ENCODE data around the gene TTLL10.
A peak's percentile ranks its signal among the peaks of the same experiment; 100 is the strongest.
"Not testable (repeated sequence)": the region's sequence is repeated elsewhere in the genome, so short reads cannot be mapped to it uniquely, and the experiment has no call there.

TTLL10 gene

DNA sequence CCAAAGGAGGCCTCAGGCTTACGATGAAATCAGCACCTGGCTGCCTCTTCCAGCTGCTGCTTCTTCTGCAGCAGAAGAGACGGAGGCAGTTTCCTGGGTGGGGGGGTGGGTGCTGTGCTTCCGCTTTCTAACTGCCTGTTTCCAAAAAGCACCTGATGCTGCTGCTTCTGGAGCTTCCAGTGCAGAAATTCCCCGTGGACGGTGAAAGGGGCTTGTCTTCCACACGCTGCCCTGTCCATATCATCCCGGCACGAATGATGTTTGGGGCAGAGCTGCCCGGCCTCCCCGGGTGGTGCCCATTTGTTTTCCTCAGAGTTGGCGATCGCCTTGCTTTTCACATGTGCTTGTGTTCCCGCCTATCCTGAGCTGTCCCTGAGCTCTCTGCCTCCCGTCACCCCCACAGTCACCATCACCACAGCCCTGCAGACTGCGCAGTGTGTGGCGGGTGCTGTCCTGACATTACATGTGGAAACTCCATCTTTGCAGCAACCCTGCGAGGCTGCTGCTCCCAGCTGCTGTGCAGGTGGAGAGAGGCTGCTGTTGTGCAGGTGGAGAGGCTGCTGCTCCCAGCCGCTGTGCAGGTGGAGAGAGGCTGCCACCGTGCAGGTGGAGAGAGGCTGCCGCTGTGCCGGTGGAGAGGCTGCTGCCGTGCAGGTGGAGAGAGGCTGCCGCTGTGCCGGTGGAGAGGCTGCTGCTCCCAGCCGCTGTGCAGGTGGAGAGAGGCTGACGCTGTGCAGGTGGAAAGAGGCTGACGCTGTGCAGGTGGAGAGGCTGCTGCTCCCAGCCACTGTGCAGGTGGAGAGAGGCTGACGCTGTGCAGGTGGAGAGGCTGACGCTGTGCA is 1.8 kb downstream of the TTLL10 start:
- DNase-seq = no peak

DNA sequence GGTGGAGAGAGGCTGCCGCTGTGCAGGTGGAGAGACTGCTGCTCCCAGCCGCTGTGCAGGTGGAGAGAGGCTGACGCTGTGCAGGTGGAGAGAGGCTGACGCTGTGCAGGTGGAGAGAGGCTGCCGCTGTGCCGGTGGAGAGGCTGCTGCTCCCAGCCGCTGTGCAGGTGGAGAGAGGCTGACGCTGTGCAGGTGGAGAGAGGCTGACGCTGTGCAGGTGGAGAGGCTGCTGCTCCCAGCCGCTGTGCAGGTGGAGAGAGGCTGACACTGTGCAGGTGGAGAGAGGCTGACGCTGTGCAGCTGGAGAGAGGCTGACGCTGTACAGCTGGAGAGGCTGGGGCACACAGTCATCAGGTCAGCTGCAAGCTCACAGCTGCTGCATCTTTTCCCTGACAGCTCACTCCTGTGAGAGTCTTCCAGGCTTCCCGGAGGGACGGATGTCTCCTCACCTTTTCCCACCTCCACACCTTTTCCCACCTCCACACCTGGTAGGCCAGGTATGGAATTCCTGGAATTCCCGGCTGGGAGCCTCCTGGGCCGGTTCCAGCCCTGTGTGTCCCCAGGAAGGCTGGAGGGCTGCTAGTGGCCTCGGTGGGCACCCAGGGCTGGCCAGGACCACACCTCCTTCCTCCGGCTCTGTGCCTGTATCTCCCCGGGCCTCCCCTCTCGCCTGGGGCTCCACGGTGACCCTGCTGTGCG is 2.5 kb downstream of the TTLL10 start:
- not testable (repeated sequence) for DNase-seq

DNA sequence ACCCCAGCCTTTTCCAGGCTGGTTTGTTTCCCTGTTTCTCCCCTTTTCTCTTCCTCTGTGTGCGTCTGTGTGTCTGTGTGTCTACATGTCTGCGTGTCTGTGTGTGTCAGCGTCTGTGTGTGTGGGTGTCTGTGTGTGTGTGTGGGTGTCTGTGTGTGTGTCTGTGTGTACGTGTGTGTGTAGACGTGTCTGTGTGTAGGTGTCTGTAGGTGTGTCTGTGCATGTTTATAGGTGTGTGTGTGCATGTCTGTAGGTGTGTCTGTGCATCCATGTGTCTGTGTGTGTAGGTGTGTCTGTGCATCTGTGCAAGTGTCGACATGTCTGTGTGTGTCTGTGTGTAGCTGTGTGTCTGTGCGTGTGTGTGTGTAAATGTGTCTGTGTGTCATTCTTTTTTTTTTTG is 3.3 kb downstream of the TTLL10 start:
- DNase-seq = no peak

DNA sequence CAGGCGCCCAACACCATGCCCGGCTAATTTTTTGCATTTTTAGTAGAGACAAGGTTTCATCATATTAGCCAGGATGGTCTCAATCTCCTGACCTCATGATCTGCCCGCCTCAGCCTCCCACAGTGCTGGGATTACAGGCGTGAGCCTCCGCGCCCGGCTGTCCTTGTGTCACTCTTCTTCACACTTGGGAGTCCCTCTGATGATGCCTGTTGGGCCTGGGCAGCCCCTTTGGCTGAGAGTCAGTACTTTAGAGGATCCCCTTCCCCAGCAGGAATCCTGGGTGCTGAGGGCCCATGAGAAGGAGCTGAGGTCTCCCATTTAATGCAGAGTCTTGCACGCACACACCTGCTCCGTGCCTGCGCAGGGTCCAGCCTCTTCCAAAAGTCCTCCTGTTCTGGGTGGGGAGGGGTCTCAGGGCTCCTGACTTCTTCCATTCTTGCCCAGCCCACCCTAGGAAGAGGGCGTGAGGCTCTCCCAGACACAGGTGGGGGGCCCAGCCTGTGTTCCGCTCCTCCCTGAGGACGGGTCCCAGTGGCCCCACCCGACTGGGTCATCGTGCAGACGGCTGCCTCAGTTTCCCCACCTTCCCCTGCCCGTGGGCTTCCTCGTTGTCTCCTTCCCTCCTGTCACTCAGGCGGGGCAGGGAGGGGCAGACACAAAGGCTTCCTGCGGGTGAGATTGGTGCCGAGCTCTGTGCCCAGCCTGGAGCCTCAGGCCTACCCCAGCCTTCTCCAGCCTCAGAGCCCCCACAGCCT is 3.9 kb downstream of the TTLL10 start:
- DNase-seq = no peak

DNA sequence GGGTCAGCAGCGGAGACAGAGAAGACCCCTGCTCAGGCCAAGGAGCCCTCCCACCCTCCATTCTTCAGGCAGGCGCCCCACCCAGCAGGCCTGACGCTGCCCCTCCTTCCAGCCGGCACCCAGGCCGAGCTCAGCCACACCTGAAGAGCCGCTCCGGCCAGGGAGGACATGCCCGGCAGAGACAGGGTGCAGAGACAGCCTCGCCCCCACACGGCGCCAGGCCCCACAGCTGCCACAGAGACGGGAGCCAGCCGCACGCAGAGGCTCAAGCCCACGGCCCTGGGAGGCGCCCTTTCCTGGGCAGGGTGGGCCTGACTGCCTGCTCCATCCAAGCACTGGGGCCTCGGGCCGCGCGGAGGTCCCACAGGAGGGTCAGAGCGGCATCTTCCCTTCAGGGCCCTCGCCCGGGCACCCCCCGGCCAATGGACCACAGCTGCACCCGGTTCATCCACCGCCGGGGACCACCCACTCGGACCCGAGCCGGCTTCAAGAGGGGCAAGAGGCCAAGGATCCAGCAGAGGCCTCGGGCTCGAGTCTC is 5.2 kb downstream of the TTLL10 start:
- no peak for DNase-seq

DNA sequence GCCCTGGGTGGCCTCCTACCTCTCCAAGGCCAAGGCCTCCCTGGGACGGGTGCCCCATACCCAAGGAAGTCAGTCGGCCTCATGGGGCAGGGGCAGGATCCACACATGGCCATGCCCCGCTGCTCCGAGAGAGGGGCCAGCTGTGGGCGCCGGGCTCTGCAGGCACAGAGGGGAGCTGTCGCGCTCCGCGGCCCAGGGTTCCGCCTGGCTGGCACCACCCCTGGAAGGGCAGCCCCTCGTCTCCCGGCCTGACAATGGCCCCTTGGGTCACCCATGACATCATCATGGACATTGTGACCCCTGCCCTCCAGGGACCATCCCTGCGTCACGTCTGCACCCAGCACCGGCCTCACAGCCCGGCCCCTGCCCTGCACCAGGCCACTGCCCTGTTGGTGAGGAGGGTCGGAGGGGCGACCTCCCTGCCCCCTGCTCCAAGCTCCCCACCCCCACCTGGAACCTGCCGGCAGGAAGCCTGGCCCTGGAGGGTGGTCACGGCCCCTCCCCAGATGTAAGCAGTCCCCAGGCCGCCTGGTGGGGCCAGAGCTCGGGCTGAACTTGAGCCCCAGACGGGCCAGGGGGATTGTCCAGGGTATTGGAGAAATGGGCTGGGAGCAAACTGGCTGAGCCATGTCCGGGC is 5.8 kb downstream of the TTLL10 start:
- no peak for DNase-seq

DNA sequence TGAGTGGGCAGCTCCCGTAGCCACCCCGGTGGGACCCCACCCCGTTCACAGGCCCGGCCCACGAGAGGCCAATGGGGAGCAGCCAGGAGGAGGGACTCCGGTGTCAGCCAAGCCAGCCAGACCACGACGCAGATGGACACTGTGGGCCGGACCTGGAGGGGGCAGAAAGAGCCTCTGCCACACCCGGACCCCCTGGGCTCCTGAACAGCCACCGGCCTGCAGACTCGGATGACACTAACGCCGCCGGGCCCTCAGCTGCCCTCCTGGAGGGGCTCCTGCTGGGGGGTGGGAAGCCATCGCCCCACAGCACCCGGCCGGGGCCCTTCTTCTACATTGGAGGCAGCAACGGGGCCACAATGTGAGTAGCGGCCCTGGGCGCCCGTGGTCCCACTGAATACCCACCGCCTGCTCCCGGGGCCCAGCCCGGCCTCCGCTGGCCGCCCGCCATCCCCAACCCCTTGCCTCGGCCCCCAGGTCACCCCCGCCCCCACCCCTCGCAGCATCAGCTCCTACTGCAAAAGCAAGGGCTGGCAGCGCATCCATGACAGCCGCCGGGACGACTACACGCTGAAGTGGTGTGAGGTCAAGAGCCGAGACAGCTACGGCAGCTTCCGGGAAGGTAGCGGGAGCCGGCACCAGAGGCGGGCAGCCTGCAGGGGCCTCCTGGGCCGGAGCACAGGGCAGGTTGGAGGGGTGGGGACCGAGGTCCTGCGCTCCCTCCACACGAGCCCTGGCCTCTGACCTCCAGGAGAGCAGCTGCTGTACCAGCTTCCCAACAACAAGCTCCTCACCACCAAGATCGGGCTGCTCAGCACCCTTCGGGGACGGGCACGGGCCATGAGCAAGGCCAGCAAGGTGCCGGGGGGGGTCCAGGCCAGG is 6.5 kb downstream of the TTLL10 start:
- peak; percentile 1 for DNase-seq

DNA sequence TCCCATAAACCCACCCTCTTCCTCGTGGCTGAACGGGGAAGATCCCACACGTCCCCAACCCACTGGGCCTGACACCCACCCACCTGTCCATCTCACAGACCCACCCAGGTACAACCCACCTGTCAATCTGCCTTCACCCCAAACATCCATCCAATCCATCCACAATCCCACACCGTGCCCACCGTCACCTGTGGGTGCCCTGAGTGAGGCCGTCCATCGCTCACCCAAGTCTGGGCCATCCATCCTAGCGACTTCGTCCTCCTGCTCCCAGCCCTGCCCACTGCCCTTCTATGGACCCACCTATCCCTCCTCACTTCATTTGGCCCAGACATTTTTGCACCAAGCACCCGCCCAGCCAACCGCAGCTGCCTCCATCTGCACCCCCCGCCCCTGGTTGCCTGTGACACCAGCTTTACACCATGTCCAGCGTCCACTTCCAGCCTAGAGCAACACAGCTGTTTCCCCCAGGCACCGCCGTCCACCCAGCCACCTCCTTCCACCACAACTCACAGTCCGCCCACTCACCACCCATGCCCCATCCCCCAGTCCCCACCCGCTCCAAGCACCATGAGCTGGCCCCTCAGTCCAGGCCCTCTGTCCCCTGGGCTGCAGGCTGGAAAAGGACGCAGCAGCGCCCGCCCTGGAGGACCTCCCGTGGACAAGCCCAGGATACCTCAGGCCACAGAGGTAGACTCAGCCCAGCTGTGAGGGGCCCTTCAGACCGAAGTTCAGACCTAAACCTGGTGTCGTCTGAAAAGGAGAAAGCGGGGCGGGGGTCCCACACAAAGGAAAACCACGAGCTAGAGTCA is 7.7 kb downstream of the TTLL10 start:
- no peak for DNase-seq

DNA sequence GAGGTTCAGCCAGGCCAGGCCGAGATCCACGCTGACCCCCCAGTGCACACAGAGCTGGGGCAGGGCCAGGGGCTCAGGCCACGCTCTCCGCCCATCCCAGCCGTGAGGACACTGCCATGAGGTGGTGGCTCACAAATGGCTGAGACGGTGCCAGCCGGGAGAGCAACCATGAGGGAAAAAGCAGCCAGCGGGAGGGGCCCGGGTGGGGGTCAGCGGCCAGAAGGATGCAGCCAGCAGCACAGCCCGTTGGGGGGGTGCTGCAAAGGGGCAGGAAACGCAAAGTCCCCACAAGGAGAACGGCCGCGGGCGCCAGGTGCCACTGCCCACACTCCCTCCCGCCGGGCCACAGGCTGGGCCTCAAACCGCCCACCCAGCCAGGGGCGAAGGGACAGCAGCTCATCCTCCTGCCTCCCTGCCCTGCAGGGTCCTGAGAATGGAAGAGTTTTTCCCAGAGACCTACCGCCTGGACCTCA is 8.3 kb downstream of the TTLL10 start:
- DNase-seq = no peak

DNA sequence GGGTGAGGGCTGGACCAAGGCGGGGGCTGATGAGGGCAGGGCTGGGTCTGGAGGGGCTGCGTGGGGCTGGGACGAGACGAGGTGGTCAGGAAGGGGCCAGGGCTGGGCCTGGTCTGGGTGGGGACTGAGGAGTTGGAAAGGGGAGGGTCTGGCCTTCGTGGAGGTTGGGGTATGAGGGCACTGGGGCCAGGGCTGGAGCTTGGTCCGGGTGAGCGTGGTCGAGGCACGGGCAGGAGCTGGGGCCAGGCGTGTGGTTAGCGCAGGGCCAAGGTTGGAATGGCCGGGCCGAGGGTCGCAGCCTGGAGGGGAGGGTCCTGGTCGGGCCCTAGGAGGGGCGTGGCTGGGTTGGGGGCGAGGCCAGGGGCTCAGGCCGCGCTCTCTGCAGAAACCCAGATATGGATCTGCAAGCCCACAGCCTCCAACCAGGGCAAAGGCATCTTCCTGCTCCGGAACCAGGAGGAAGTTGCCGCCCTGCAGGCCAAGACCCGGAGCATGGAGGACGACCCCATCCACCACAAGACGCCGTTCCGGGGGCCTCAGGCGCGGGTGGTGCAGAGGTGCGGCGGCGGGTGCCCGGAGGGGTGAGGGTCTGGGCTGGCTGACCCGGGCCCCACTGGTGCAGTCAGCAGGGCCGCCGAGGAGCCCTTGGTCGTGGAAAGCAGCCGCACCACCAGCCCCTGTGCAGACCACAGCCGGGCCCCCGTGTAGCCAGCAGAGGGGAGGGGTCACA is 9.0 kb downstream of the TTLL10 start:
- no peak for DNase-seq

DNA sequence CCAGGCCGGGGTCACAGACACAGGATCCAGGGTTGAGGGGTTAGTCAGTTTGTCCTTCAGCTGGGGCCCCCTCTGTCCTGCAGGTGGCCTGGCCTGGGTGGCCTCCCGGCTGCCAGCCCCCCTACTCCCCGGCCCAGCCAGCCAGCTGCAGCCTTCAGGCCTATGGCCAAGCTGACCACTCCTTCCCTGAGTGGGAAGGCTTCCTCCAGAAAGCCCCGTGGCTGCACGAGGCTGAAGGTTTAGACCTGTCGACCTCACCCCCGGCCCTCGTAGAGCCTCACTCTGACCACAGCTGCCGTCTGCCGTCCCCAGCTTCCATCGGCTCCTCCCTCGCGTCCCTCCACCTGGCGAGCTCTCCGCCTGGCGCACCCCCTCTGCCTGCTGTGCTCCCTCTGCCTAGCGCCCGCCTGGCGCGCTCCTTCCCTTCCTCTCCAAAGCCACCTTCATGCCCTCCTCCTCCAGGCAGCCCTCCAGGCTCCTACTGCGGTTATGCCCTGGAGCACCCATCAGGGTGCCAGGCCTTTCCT is 9.6 kb downstream of the TTLL10 start:
- DNase-seq = no peak

DNA sequence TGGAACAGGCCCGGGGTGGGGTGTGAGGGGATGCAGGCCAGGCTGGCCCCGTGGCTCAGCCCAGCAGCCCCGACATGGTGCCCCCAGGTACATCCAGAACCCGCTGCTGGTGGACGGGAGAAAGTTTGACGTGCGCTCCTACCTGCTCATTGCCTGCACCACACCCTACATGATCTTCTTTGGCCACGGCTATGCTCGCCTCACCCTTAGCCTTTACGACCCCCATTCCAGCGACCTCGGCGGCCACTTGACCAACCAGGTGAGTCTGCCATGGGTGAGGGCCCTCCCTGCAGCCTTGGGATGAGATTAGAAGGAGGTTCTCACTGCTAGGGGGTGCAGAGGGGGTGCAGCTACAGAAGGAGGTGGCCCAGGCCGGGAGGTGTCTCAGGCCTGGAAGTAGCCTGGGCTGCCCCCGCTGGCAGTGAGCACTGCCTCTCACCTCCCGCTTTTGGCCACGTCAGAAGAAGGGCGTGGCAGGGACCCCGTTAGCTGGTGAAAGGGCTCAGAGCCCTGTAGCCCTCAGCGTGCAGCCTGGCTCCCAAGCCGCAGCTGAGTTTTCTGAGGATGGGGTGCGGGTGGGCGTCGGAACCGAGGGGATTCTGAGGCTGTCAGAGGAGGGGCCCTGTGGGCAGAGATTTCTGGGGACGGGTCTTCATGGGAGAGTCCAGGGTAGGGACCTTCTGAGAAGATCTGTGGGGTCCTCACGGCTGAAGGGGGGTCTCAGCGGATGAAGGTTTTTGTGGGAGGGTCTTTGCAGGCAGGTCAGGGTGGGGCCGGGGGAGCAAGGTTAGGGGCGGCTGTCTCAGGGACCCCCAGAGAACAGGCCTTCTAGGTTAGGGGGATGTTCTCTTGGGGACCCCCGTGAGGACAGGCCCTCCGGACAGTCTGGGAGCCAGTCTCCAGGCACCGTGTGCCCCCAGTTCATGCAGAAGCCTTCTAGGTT is 10.4 kb downstream of the TTLL10 start:
- DNase-seq = no peak

DNA sequence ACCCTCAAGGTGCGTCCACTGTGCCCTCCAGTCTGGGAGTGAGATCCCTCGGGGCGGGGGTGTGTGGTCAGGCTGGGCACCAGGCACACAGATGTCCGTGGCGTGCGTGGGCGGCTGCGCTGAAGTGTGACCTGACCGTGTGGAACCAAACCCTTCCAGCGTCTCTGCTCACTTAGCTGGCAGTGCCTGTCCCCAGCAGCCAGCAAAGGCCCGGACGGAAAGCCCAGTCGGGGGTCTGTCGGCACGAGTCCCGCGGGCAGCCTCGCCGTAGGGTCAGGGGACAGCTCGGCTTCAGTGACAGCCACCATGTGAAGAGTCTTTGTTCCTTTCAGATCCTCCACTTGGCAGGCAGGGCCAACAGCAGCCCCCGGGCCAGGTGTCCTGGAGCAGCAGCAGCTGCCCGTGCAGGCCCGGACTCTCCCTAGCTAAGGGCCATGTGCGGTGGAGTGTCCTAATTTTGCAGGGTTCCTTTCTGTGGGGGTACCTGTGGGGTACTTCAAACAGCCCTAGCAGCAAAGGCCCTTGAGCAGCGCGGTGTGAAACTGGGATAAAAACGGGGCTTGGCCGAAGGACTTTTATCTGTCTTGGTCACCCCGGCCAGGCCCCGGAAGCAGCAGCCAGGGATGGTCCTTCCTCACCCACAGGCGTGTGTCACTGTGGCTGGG is 11.6 kb downstream of the TTLL10 start:
- peak; percentile 47 for DNase-seq

DNA sequence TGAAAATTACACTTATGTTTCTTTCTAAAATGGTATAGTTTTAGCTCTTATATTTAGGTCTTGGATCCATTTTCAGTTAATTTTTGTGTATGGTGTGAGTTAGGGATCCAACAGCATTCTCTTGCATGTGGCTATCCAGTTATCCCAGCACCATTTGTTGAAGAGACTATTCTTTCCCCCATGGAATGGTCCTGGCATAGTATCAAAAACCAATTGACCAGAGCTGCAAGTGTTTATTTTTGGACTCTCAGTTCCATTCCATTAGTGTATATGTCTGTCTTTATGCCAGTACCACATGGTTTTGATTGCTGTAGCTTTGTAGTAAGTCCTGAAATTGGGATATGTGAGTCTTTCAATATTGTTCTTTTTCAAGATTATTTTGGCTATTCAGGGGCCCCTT is 14.3 kb downstream of the TTLL10 start:
- no peak for DNase-seq

DNA sequence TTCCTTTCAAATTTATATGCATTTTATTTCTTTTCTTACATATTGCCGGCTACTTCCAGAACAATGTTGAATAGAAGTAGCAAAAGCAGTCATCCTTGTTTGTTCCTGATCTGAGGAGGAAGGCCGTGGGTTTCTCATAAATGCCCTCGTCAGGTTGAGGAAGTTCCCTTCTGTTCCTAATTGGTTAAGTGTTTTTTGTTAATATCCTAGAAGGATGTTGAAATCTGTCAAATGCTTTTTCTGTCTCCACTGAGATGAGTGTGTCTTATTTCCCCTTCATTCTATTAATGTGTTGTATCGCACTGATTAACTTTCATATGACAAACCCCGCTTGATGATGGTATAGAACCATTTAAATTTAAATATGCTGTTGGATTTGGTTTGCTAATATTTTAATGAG is 15.4 kb downstream of the TTLL10 start:
- no peak for DNase-seq

DNA sequence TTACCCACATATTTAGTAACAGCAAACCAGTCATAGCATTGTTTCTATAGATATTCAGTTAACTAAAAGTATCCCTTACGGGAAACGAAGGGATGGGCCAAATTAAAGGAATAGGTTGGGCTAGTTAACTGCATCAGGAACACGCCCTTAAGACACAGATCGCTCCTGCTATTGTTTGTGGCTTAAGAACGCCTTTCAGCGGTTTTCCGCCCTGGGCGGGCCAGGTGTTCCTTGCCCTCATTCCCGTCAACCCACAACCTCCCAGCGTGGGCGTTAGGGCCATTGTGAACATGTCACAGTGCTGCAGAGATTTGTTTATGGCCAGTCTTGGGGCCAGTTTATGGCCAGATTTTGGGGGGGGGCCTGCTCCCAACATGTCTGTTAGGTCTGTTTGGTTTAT is 18.1 kb downstream of the TTLL10 start:
- DNase-seq = no peak

DNA sequence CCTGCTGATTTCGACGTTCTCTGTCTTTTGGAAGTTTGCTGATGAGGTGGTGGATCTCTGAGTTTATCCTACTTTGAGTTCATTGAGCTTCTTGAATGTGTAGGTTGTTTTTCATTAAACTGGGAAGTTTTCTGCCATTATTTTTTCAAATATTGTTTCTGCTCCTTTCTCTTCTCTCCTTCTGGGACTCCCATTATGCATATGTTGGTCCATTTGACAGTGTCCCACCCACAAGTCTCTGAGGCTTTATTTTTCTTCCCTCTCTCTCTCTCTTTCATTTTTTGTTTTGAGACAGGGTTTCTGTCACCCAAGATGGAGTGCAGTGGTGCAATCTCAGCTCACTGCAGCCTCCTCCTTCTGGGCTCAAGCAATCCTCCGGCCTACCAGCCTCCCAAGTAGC is 21.0 kb downstream of the TTLL10 start:
- DNase-seq = no peak

DNA sequence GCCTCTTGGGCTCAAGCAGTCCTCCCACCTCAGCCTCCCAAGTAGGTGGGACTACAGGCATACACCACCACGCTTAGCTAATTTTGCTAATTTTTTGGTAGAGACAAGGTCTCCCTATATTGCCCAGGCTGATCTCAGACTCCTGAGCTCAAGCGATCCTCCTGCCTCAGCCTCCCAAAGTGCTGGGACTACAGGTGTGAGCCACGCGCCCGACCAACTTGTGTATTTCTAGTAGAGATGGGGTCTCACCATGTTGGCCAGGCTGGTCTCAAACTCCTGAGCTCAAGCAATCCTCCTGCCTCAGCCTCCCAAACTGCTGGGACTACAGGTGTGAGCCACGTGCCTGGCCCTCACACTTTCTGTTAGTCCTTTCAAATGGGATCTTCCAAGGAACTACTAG is 22.0 kb downstream of the TTLL10 start:
- DNase-seq = not testable (repeated sequence)
